Epithelial cell of esophagus (primary cell): Measurements from ENCODE around the gene LYPD6B.
A peak's percentile ranks its signal among the peaks of the same experiment; 100 is the strongest.

Experiments used
- DNase-seq: peaks from one replicate; pipeline ENCODE4 v3.0.0; 2010; ENCODE audit warnings: low read depth
- H3K4me3 ChIP-seq: 2 replicates; pipeline ENCODE4 v1.5.1; 2011; ENCODE audit warnings: mild to moderate bottlenecking, low read length, control low read depth
- TF ChIP-seq, protein P1 (sequence below): IDR thresholded peaks from 2 replicates; pipeline ENCODE4 v1.5.1; 2011; ENCODE audit warnings: low read depth, mild to moderate bottlenecking, low read length, control low read depth, inconsistent platforms; ENCODE audit not compliant: insufficient read depth; ENCODE audit errors: missing control alignments

The LYPD6B gene

DNA sequence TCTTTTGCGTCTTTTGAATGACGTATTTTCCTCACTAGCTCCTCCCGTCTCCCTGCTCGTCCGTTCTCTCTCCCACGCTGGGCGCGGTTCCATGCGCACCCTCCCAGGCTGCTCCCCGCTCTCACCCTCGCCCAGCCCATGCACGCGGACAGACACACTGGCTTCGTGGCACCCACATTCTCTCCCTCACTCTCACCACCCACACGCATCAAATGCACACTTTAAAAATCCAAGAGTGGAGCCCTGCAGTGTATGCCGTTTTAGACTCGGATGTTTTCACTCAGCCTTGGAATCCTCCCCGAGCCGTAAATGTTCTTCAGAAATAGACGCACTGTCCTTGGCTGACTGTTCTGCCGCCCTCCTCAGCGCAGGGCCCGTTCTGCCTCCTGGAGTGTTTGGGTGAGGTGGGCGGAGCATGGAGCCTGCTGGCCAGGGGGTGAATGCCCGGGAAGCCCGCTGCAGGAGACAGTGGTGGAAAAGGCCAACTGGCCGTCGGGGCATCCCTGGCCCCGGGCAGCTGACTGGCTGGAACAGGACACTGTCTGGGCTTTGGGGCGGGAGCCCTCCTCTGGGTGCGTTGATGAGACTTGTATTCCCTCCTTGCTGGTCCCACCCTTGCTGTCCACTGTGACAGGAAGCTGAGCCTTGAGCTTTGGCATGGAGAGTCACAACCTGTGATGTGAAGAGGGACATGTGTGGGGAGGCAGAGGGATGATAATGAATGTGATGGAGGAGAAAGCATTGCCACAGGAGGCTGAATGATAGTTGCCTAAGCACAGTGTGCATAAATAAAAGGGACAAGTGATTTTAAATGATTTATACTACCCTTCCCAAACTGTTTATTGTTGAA is 35.4 kb upstream of the LYPD6B start:
- no peak for DNase-seq
- TF ChIP-seq, protein P1, sequence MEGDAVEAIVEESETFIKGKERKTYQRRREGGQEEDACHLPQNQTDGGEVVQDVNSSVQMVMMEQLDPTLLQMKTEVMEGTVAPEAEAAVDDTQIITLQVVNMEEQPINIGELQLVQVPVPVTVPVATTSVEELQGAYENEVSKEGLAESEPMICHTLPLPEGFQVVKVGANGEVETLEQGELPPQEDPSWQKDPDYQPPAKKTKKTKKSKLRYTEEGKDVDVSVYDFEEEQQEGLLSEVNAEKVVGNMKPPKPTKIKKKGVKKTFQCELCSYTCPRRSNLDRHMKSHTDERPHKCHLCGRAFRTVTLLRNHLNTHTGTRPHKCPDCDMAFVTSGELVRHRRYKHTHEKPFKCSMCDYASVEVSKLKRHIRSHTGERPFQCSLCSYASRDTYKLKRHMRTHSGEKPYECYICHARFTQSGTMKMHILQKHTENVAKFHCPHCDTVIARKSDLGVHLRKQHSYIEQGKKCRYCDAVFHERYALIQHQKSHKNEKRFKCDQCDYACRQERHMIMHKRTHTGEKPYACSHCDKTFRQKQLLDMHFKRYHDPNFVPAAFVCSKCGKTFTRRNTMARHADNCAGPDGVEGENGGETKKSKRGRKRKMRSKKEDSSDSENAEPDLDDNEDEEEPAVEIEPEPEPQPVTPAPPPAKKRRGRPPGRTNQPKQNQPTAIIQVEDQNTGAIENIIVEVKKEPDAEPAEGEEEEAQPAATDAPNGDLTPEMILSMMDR = no peak
- H3K4me3 ChIP-seq = no peak overlapping the region

DNA sequence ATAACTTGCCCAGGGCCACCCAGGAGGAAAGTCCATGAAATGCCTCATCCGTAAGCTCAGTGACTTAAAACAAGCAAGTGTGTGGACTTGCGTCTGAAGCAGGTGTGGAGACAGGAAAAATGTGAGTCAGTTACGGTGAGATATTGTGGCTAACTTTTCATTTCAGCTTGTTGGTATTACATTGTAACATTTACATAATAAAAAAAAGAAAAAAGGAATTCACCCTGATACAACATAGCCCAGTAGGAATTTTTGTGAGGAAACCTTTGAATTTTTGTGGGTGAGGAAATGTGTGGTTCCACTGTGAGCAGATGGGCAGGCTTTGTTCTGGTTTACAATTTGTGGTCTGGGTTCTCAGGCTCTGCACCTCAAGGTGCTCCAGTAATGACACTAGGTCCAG is 33.7 kb upstream of the LYPD6B start:
- no peak overlapping the region for H3K4me3 ChIP-seq
- peak; percentile 23 for DNase-seq
- TF ChIP-seq, protein P1 = no peak

DNA sequence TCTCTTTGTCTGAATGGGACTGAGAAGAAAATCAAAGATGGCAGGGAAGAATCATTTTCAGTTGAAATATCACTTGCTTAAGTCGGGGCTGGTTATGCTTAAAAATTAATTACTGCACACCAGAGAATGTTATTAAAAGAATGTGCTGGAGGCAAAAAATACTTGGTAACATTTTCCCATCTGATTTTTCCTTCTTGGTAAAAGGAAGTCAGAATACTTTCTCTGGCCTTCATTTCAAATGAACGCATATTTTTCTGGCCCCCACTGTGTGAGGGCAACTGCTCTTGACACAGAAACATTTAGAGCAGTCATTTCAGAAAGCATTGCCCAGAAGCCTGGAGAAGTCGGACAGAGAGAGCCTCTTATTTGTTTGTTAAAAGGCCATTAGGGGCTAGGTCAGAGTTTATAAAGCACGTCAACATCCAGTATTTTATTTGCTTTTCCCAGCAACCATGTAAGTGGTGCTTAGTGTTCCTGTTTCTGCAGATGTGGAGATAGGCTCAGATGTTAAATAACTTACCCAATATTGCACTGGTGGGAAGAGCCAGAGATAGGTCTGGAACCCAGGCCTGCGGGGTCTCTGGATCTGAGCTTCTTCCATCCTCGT is 32.9 kb upstream of the LYPD6B start:
- H3K4me3 ChIP-seq = no peak overlapping the region
- no peak for DNase-seq
- TF ChIP-seq, protein P1 = no peak

DNA sequence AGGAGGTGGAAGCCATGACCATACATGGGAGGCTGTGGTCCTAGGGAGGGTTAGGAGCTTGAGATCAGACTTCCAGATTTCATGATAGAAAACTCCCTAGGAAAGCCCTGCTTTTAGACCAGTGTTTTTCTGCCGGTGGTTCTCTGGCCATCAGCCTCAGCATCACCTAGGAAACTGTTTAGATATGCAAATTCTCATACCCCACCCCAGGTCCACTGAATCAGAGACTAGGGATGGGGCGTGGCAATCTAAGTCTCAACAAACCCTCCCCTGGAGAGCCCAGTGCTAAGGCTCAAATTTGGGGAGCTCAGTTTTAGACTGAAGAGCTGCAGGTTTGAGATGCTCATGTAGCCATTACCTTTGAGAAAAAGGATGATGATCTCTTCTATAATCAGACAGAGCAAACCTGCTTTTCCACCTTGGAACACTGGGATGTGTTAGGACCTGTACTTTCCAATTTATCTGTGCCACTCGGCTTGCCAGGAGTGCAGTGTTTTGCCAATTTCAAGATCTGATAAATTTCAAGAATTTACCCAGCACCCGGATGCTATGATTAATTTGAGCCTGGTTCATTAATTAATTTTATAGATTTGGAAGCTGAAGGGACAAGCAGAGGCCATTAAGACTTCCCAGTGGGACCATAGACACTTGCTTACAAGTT is 31.5 kb upstream of the LYPD6B start:
- peak; percentile 87 for DNase-seq
- no peak overlapping the region for H3K4me3 ChIP-seq
- TF ChIP-seq, protein P1 = no peak

DNA sequence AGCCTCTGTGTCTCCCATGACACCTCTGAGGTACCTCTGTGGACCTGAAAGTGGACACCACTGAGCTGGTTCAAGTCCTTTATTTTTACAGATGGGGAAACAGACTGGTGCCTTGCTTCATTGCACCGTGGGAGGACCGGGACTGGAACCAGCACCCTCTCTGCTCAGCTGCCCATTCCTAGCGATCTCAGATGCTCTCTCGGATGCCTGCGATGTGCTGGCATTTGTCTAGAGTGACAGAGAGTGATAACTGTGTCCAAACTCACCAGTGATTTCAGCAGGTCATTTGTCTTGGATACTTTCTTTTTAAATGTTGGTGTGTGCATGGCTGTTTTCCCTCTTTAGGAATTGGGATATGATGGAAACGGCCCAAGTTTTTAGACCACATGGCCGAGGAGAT is 30.1 kb upstream of the LYPD6B start:
- H3K4me3 ChIP-seq = no peak overlapping the region
- TF ChIP-seq, protein P1 = no peak
- no peak for DNase-seq

DNA sequence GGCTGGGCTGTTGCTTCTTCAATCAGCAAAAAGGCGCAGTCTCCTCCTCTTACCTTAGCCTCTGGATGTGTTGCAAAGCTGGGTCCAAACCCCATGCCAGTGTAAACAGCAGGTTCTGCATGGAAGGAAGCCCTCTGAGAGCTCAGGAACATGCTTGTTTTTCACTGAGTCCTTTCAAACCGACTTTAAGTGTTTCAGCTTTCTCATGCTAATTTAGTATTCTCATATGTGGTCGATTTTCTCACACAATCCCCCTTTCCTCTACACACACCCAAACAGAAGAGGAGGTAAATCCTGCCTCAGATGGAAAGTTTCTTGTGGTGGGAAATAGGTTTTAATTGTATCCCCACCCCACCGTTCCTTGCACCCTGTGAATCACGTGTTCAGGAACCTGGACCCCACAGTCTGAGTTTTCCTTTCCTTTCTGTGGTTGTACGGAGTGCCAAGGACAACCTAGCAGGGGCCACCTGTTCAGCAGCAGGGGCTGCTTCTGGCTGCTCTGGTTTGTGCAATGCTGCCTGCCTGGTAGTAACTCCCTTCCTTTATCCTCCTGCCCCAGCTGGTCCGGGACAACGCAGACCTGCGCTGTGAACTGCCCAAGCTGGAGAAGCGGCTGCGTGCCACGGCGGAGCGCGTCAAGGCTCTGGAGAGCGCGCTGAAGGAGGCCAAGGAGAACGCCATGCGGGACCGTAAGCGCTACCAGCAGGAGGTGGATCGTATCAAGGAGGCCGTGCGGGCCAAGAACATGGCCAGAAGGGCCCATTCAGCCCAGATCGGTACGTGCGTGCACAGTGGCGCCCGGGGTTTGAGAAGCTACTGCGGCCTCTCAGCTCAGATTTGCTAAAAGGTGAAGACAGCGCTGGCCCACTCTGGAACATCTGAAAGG is 28.7 kb upstream of the LYPD6B start:
- no peak for DNase-seq
- no peak overlapping the region for H3K4me3 ChIP-seq
- TF ChIP-seq, protein P1 = no peak
